D721Med (cell line): ENCODE results near the gene SEMA3E.

Experiments used
- DNase-seq: peaks from one replicate; pipeline ENCODE4 v3.0.0; 2011; ENCODE audit warnings: low spot score; ENCODE audit not compliant: insufficient read length
- FAIRE-seq: peaks from 2 replicates; lab custom pipeline; 2011; peaks lifted over from hg19 to GRCh38; lab: Jason Lieb, UNC
- CTCF ChIP-seq: IDR thresholded peaks from 2 replicates; pipeline ENCODE4 v1.5.1; 2012; ENCODE audit warnings: mild to moderate bottlenecking, control low read depth; ENCODE audit not compliant: insufficient read depth; ENCODE audit errors: missing control alignments

Gene SEMA3E

GRCh38 chr7:83534488-83534887 is 114.5 kb downstream of the SEMA3E start:
- no peak for FAIRE-seq
- TF ChIP-seq CTCF = no peak

GRCh38 chr7:83532219-83532618 is 116.7 kb downstream of the SEMA3E start:
- DNase-seq = no peak

More at GRCh38 chr7:83534488-83534887, 114.5 kb downstream of the SEMA3E start:
- no peak for DNase-seq

GRCh38 chr7:83531766-83532165 is 117.2 kb downstream of the SEMA3E start:
- FAIRE-seq (no peak), DNase-seq (no peak)
- no peak for TF ChIP-seq CTCF

More at GRCh38 chr7:83532219-83532618, 116.7 kb downstream of the SEMA3E start:
- no peak for FAIRE-seq
- TF ChIP-seq CTCF = no peak

- FAIRE-seq (no peak), DNase-seq (no peak)
- TF ChIP-seq CTCF = no peak
Measured at GRCh38 chr7:83528925-83529423, 120.0 kb downstream of the SEMA3E start.

- DNase-seq = no peak
- no peak for TF ChIP-seq CTCF
- no peak for FAIRE-seq
Measured at GRCh38 chr7:83524277-83525075, 124.5 kb downstream of the SEMA3E start.

GRCh38 chr7:83520726-83521125 is 128.2 kb downstream of the SEMA3E start:
- TF ChIP-seq CTCF = no peak
- FAIRE-seq (no peak), DNase-seq (no peak)

- no peak for TF ChIP-seq CTCF
- DNase-seq (no peak), FAIRE-seq (no peak)
Measured at GRCh38 chr7:83519240-83519639, 129.7 kb downstream of the SEMA3E start.
